ENCODE results near the gene COL23A1. TPM values are rescaled to one million over a fixed set of nuclear protein-coding genes. Genes with fewer than 3 reads are reported as not detected.
A peak's percentile ranks its signal among the peaks of the same experiment; 100 is the strongest.

COL23A1 gene
- total and polyA plus RNA-seq, 2 of the 8 experiments (the other 6 are each of a cell fraction or from before 2014, with no cell fraction given): 3.1 to 4.7 TPM

GRCh38 chr5:178554311-178554710 is 35.9 kb downstream of the COL23A1 start:
- Histone ChIP-seq H2BK20ac (ENCODE audit: low read length) (no peak overlapping the region), H2BK5ac (ENCODE audit: low read depth, low read length) (0 out of 2 replicates have a peak overlapping the region, but pooled peaks have one; percentile 32), H3K56ac (replicated peaks; ENCODE audit: insufficient read length, low read depth, low read length) (no peak overlapping the region), H4K91ac (replicated peaks; ENCODE audit: insufficient read length, low read length) (peak overlapping the region; percentile 78), H3K23me2 (ENCODE audit: low read depth, low read length) (no peaks in the 10 kb centered on the region), H2BK120ac (replicated peaks; ENCODE audit: low read depth, low read length) (no peak overlapping the region), H3K4me1 (replicated peaks in 1 of 4; ENCODE audit: control insufficient read depth in 3 of 4, insufficient read depth in 4 of 4, low read length in 3 of 4) (peaks cover 2 to 11% (median 5%) of the 10 kb centered on the region in 4 experiments; a peak in 6 of 7 replicates), H3K23ac (ENCODE audit: insufficient read length) (no peak overlapping the region), H2BK15ac (ENCODE audit: low read length) (0 out of 2 replicates have a peak overlapping the region, but pooled peaks have one; percentile 40), H3K18ac (ENCODE audit: extremely low read depth, low read length) (peak overlapping the region; percentile 3; the same call in 1 of the 2 replicates), H3K27me3 (replicated peaks in 1 of 4; ENCODE audit: control insufficient read depth in 3 of 4, extremely low read depth in 1 of 4, insufficient read depth in 3 of 4, low read length in 3 of 4) (peaks cover 0 to 2% (median 0%) of the 10 kb centered on the region in 4 experiments; a peak in 2 of 7 replicates), H3K79me2 (ENCODE audit: control insufficient read depth in 1 of 2, insufficient read depth in 2 of 2, low read length in 2 of 2) (no peaks in the 10 kb centered on the region), H3K4me2 (ENCODE audit: insufficient read depth in 1 of 2, low read depth in 2 of 2, low read length in 2 of 2) (no peak overlapping the region), H3K9ac (replicated peaks in 1 of 4; ENCODE audit: extremely low read depth in 1 of 4, low read depth in 3 of 4, low read length in 3 of 4) (no peak overlapping the region), H4K5ac (ENCODE audit: insufficient read length, low read depth, low read length) (no peak overlapping the region), H3K4me3 (ENCODE audit: extremely low read depth in 1 of 4, insufficient read depth in 2 of 4, low read depth in 3 of 4, low read length in 4 of 4) (no peak overlapping the region), H2AFZ (ENCODE audit: low read length) (no peak overlapping the region), H3K79me1 (ENCODE audit: low read depth, low read length) (no peaks in the 10 kb centered on the region; the same call in 1 of the 2 replicates), H4K20me1 (replicated peaks in 1 of 2; ENCODE audit: control insufficient read depth in 1 of 2, insufficient read depth in 2 of 2, low read length in 2 of 2) (no peaks in the 10 kb centered on the region), H2BK12ac (ENCODE audit: low read depth, low read length) (peak overlapping the region; percentile 76; the same call in 1 of the 2 replicates), H3K14ac (ENCODE audit: insufficient read length) (no peak overlapping the region), H3K36me3 (ENCODE audit: control insufficient read depth in 2 of 4, insufficient read depth in 4 of 4, low read length in 3 of 4) (no peaks in the 10 kb centered on the region), H3K4ac (replicated peaks; ENCODE audit: insufficient read length, low read depth, low read length) (no peak overlapping the region), H4K8ac (ENCODE audit: extremely low read depth, insufficient read depth, low read length) (no peak overlapping the region), H3K27ac (ENCODE audit: low read depth, low read length) (no peak overlapping the region), H2AK5ac (ENCODE audit: low read depth, low read length) (peak overlapping the region; percentile 71; the same call in 1 of the 2 replicates), H3K9me3 (ENCODE audit: insufficient read depth in 2 of 2, low read depth in 1 of 2, low read length in 1 of 2) (no peaks in the 10 kb centered on the region)
- FAIRE-seq: no peak
- WGBS, 2 experiments (ENCODE audit: extremely low coverage in 1 of 2, insufficient coverage in 1 of 2, insufficient read length in 1 of 2, insufficient replicate concordance in 2 of 2, low coverage in 1 of 2, low lambda C conversion rate in 2 of 2, missing lambda C conversion rate in 1 of 2): 97% methylated on average over 10 of the region's 11 CpGs; no CpG with 5 or more reads in 1 of the 2 experiments
- DNase-seq (ENCODE audit: low read depth in 1 of 2, low spot score in 2 of 2): no peak
- POLR2A ChIA-PET (ENCODE audit: partially characterized antibody): no interaction called here
- CTCF ChIA-PET (ENCODE audit: partially characterized antibody): interaction anchor here (0.7 to 1.7 kb wide), 4 partner anchors 36 to 270 kb away, joined by 3 to 5 read pairs (median 3); partner anchors contain the start of gene COL23A1
- TF ChIP-seq TBP (IDR thresholded peaks at IDR 0.05; ENCODE audit: low read depth, low read length): no peak

Data from H1 (cell line).